Measurements from ENCODE around the gene RNF5.

GRCh38 chr6:32167761-32168262 is 10.4 kb upstream of the RNF5 start:
- TF ChIP-seq EP300 (IDR thresholded peaks at IDR 0.05) (no peak), CTCF (IDR thresholded peaks at IDR 0.05) (no peak)
